Esophagus squamous epithelium (tissue), 5 donors: ENCODE data around the gene NT5C3B. TPM values are rescaled to one million over a fixed set of nuclear protein-coding genes. Genes with fewer than 3 reads are reported as not detected.

Experiments used
- DNase-seq: peaks from one replicate; lab custom pipeline; 2025; lab: John Stamatoyannopoulos, UW
- H3K27ac ChIP-seq, 4 donors: fragments of 200-600 bp; sonication (generic); one replicate each; pipeline ENCODE4 v1.5.1; 2016 to 2019; ENCODE audit warnings: mild to moderate bottlenecking in 1 of 4
- H3K27me3 ChIP-seq, 4 donors: fragments of 200-600 bp; sonication (generic); 1 replicate in 3 of 4; 2 replicates in 1 of 4; pipeline versions ENCODE4 v1.5.1 to v1.6.0; 2017 to 2021; ENCODE audit warnings: antibody characterized with exemption in 1 of 4
- H3K36me3 ChIP-seq, 3 donors: fragments of 200-600 bp; sonication (generic); one replicate each; pipeline ENCODE4 v1.5.1; 2016 to 2019
- H3K4me1 ChIP-seq, 3 donors: fragments of 200-600 bp; sonication (generic); one replicate each; pipeline ENCODE4 v1.5.1; 2017 to 2019
- H3K4me3 ChIP-seq, 4 donors: fragments of 200-600 bp; sonication (generic); 1 replicate in 3 of 4; 2 replicates in 1 of 4; pipeline ENCODE4 v1.5.1; 2016 to 2019; ENCODE audit warnings: mild to moderate bottlenecking in 2 of 4, moderate library complexity in 1 of 4
- H3K9me3 ChIP-seq, 3 donors: fragments of 200-600 bp; sonication (generic); one replicate each; pipeline ENCODE4 v1.5.1; 2016 to 2019
- CTCF ChIP-seq, 6 experiments: fragments of 450-650 bp in 4 of 6; fragments of 200-600 bp in 2 of 6; sonication (generic) in 2 of 6; IDR thresholded peaks; one replicate each; pipeline ENCODE4 v1.5.1; 2016 to 2019; ENCODE audit warnings: antibody characterized with exemption in 6 of 6, mild to moderate bottlenecking in 4 of 6, moderate library complexity in 4 of 6
- POLR2A ChIP-seq, 4 donors: fragments of 450-650 bp; IDR thresholded peaks; one replicate each; pipeline ENCODE4 v1.6.1; 2017; ENCODE audit warnings: antibody characterized with exemption in 4 of 4, mild to moderate bottlenecking in 4 of 4, moderate library complexity in 3 of 4
- WGBS, 2 donors: methylation state at CpG; one replicate each; pipeline ENCODE4 v1.1.5; 2018; 5-methylcytosine and 5-hydroxymethylcytosine counted together
- intact Hi-C: fragments of 100-400 bp; cut with DNase I; formaldehyde crosslinking; loops from one replicate; pipeline ENCODE4 v1.15.0; 2022
- total RNA-seq, 4 donors: library from RNA; depleted of rRNA; stranded (reverse); fragments of >200 nt; gene quantifications; one replicate each; pipeline ENCODE4 v1.1.0, GENCODE V29; 2016
- donor health status: DM: yes; HTN: yes; CAD: no.

The NT5C3B gene
- total RNA-seq, 4 donors from 2014 or later = 23.8 to 45.4 (median 30.5) TPM

DNA sequence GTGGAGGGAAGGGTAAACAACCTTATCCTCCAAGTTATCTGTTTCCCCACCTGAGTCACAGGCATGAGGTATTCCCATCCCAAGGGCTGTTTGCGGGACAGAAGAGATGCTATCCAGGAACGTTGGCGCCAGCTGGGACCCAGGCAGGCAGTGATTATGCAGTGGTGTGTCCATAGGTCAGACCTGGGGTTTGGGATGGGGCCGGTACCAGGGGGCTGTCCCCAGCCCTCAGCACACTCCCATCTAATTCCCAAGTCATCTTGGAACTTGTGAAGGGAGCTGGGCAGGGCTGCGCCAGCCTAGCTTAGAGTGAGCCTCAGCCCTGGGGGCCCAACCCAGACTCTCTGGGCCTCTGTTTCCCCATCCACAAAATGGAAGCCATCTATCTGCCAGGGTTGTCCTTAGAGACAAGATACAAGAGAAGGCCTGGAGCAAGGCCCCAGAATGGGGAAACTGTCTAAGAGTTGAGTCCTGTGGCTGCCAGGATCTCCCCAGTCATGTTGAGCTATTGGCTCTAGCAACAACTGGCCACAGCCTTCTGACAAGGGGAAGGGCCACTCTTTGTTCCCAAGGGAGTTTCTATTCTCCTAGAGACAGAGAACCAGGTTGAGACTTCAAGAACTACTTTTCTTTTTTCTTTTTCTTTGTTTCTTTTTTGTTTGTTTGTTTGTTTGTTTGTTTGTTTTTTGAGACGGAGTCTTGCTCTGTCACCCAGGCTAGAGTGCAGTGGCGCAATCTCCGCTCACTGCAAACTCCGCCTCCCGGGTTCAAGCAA is 39.7 kb downstream of the NT5C3B start:
- H3K4me1 ChIP-seq = peaks cover 32 to 69% (median 37%) of the 10 kb centered on the region in 3 donors
- no peaks in the 10 kb centered on the region for H3K9me3 ChIP-seq
- intact Hi-C loops = no loop called here
- H3K36me3 ChIP-seq = no peaks in the 10 kb centered on the region
- peak overlapping the region in 2 of 4 donors; percentile 24 to 31 for H3K27ac ChIP-seq
- no peak overlapping the region for H3K4me3 ChIP-seq
- TF ChIP-seq CTCF (IDR thresholded peaks at IDR 0.05) = no peak
- TF ChIP-seq POLR2A (IDR thresholded peaks at IDR 0.05) = no peak
- no peak for DNase-seq
- H3K27me3 ChIP-seq = no peaks in the 10 kb centered on the region
- 83 to 88% methylated on average over 7 to 8 of the region's 10 CpGs for WGBS, 2 donors

- TF ChIP-seq CTCF (IDR thresholded peaks at IDR 0.05) = no peak
- TF ChIP-seq POLR2A (IDR thresholded peaks at IDR 0.05) = no peak
- H3K27me3 ChIP-seq = no peaks in the 10 kb centered on the region
- WGBS, 2 donors = 86 to 92% methylated on average over 5 of the region's 5 CpGs
- no peak for DNase-seq
- peak overlapping the region in 3 of 4 donors; percentile 92 to 96 (median 96) for H3K27ac ChIP-seq
- H3K36me3 ChIP-seq = no peaks in the 10 kb centered on the region
- H3K9me3 ChIP-seq = no peaks in the 10 kb centered on the region
- intact Hi-C loops = no loop called here
- peaks cover 28 to 69% (median 29%) of the 10 kb centered on the region in 3 donors for H3K4me1 ChIP-seq
- H3K4me3 ChIP-seq = no peak overlapping the region
Observed at GRCh38 chr17:41794540-41794975, 41.5 kb downstream of the NT5C3B start.

- TF ChIP-seq POLR2A (IDR thresholded peaks at IDR 0.05) (no peak), CTCF (IDR thresholded peaks at IDR 0.05) (no peak)
- intact Hi-C loops = no loop called here
Observed at GRCh38 chr17:41793784-41794539, 42.1 kb downstream of the NT5C3B start.

DNA sequence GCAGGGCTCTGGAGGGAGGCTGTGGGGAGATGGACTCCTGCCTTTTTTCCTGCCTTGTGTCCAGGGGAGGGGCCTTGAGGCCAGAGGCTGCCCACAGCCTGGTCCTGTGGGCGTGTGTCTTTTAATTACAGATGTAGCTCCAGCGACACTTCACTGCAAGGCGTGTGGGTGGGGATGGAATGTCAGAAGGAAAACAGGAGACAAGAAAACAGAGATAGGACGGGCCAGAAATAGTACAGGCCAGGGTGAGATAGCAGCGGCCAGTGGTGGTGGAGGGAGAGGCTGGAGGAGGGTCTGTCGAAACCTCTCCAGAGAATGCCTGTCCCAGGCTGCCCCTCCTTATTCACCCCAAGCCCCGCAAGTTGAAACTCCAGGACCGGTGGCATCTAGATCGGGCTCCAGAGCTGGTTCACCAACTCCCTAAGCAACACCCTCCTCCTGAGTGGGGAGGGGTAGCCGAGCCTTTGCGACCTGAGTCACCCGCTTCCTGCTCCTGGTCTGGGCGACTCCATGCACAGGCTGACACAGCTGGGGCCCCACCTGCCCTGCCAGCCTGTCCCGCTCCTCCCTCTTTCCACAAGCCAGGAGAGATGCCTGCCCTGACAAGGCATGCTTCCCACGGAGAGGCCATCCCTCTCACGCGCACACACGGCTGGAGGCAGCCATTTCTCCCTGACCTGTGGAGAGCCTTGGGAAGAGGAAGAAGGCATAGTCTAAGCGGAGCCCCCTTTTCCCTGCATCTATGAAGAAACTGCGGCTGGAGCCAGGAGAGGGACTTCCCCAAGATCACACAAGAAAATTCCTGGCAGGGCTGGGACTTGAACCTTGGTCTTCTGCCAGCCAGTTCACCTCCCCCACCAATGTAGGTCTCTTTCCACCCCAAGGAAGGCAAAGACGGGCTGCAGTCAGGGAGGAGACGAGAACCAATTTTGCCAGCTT is 42.9 kb downstream of the NT5C3B start:
- no peaks in the 10 kb centered on the region for H3K36me3 ChIP-seq
- H3K4me3 ChIP-seq = peak overlapping the region; percentile 1 to 40 (median 8)
- no peaks in the 10 kb centered on the region for H3K27me3 ChIP-seq
- peak overlapping the region; percentile 90 to 96 (median 94) for H3K27ac ChIP-seq
- intact Hi-C loops = no loop called here
- peaks cover 37 to 69% (median 39%) of the 10 kb centered on the region in 3 donors for H3K4me1 ChIP-seq
- no peak for DNase-seq
- WGBS, 2 donors = 23 to 32% methylated on average over 4 to 16 of the region's 22 CpGs
- TF ChIP-seq CTCF (IDR thresholded peaks at IDR 0.05) = no peak
- TF ChIP-seq POLR2A (IDR thresholded peaks at IDR 0.05) = peak in 3 of 4 donors; percentile 10 to 59 (median 45)
- H3K9me3 ChIP-seq = no peaks in the 10 kb centered on the region

More at GRCh38 chr17:41793784-41794539, 42.1 kb downstream of the NT5C3B start:
- 50 to 67% methylated on average over 8 to 13 of the region's 14 CpGs for WGBS, 2 donors
- Histone ChIP-seq H3K27me3 (no peaks in the 10 kb centered on the region), H3K36me3 (no peaks in the 10 kb centered on the region), H3K4me3 (peak overlapping the region in 3 of 4 donors; percentile 6 to 40 (median 9)), H3K4me1 (peaks cover 31 to 69% (median 32%) of the 10 kb centered on the region in 3 donors), H3K27ac (peak overlapping the region; percentile 90 to 96 (median 94)), H3K9me3 (no peaks in the 10 kb centered on the region)
- no peak for DNase-seq
